Bronchial epithelial cell (primary cell): ENCODE results near the gene SLC26A5. TPM values are rescaled to one million over a fixed set of nuclear protein-coding genes. Genes with fewer than 3 reads are reported as not detected.

Experiments
- DNase-seq: peaks from one replicate; pipeline ENCODE4 v3.0.0-alpha.2; 2010; ENCODE audit warnings: low read depth
- FAIRE-seq: peaks from 2 replicates; lab custom pipeline; 2011; peaks lifted over from hg19 to GRCh38; lab: Jason Lieb, UNC
- H3K27me3 ChIP-seq: 2 replicates; pipeline ENCODE4 v1.5.1; 2011; ENCODE audit warnings: low read length; ENCODE audit not compliant: control insufficient read depth, insufficient read depth
- H3K36me3 ChIP-seq: 2 replicates; pipeline ENCODE4 v1.5.1; 2011; ENCODE audit warnings: low read length; ENCODE audit not compliant: control insufficient read depth, insufficient read depth
- H3K4me3 ChIP-seq: 2 replicates; pipeline ENCODE4 v1.5.1; 2011; ENCODE audit warnings: mild to moderate bottlenecking, low read depth, low read length, control low read depth
- total RNA-seq: library from RNA; depleted of rRNA; stranded (reverse); fragments of >200 nt; gene quantifications from 2 replicates; pipeline ENCODE4 v1.2.1, GENCODE V29; 2014
- TF ChIP-seq, protein P1 (sequence below): IDR thresholded peaks from 2 replicates; pipeline ENCODE4 v1.5.1; 2011; ENCODE audit warnings: mild to moderate bottlenecking, moderate library complexity, low read length, control low read depth, inconsistent platforms; ENCODE audit not compliant: insufficient read depth, severe bottlenecking

The SLC26A5 gene
- total RNA-seq, 1 donor from 2014 or later, result not detected

DNA sequence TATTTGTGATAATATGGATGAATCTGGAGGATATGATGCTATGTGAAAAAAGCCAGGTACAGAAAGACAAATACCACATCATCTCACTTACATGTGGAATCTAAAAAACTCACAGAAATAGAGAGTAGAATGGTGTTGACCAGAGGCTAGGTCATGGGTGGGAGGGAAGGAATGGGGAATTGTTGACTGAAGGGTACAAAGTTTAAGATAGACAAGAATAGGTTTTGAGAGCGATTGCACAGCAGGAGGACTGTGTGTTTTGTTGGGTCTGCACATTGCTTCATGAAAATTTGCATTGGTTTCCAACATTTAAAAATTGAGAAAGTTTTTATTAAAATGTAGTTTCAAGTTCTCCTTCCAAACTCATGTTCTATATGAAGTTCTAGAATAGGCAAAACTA, 8.4 kb downstream of the SLC26A5 start:
- FAIRE-seq, result no peak
- Histone ChIP-seq H3K27me3 (no peaks in the 10 kb centered on the region), H3K4me3 (no peak overlapping the region), H3K36me3 (no peaks in the 10 kb centered on the region)
- no peak for DNase-seq
- TF ChIP-seq, protein P1, sequence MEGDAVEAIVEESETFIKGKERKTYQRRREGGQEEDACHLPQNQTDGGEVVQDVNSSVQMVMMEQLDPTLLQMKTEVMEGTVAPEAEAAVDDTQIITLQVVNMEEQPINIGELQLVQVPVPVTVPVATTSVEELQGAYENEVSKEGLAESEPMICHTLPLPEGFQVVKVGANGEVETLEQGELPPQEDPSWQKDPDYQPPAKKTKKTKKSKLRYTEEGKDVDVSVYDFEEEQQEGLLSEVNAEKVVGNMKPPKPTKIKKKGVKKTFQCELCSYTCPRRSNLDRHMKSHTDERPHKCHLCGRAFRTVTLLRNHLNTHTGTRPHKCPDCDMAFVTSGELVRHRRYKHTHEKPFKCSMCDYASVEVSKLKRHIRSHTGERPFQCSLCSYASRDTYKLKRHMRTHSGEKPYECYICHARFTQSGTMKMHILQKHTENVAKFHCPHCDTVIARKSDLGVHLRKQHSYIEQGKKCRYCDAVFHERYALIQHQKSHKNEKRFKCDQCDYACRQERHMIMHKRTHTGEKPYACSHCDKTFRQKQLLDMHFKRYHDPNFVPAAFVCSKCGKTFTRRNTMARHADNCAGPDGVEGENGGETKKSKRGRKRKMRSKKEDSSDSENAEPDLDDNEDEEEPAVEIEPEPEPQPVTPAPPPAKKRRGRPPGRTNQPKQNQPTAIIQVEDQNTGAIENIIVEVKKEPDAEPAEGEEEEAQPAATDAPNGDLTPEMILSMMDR, result no peak

DNA sequence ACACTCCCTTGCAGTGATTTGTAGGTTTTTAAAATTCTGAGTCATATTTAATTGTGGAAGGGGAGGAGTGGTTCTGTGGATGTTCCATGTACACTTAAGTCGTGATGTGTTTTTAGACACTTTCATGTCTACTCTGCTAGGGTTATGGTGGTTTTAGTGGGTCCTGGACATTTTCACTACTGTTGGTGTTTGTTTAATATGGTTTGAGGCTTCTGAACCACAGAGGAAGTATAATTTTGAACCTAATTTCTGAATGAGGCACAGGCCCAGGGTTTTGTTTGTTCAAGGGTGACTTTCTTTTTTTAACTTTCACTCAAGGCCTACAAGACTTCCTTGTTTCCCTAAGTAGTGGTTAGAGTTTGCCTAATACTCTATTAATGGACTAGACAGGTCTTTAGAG, 13.3 kb downstream of the SLC26A5 start:
- DNase-seq (peak; percentile 30), FAIRE-seq (no peak)
- Histone ChIP-seq H3K4me3 (no peak overlapping the region), H3K27me3 (no peaks in the 10 kb centered on the region), H3K36me3 (no peaks in the 10 kb centered on the region)
- TF ChIP-seq, protein P1, result no peak

DNA sequence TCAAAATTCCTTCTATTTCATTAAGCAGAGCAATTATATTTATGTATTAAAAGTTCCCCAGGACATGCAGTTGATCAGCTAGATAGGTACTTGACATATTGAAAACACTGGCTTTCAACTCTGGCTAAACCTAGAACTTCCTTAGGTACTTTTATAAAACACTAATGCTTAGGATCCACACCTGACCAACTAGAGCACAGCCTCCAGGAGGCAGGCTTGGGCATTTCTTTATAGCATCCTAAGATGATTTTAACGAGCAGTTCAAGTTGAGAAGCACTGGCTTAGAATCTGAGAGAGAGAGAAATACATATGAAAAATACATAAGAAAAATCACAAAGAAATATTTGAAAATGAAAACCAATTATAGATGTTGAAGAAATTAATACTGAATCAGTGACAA, 20.8 kb downstream of the SLC26A5 start:
- no peaks in the 10 kb centered on the region for H3K27me3 ChIP-seq

DNA sequence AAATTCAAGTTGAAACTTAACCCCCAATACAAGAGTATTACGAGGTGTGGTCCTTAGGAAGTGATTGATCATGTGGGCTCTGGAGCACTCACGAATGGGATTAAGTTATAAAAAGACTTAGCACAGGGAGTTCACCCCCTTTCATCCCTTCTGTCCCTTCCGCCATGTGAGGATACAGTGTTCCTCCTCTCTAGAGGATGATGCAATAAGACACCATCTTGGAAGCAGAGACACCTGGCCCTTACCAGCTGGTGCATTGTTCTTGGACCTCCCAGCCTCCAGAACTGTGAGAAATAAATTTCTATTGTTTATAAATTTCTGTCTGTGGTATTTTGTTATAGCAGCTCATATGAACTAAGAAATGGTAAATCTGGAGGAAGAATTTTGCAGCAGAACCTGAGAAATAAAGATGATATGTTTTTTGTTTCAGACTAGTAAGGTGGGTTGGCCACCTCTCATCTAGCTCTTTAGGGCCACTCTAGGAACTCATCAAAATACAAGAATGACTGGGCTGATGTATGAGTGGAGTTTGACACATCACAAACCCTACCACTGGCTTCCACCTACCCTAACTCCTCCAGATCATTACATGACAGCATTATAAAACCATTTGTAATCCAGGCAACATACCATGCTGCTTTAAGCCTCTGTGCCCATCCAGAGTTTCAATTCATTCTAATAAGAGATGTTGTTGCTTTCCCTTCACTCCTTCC, 22.4 kb downstream of the SLC26A5 start:
- no peak overlapping the region for H3K4me3 ChIP-seq
- TF ChIP-seq, protein P1, result no peak
- no peaks in the 10 kb centered on the region for H3K36me3 ChIP-seq
- no peak for FAIRE-seq
- no peak for DNase-seq
- no peaks in the 10 kb centered on the region for H3K27me3 ChIP-seq

More for the DNA sequence above, 20.8 kb downstream of the SLC26A5 start:
- FAIRE-seq, result no peak
- TF ChIP-seq, protein P1, result no peak
- DNase-seq, result no peak
- no peaks in the 10 kb centered on the region for H3K36me3 ChIP-seq
- H3K4me3 ChIP-seq, result no peak overlapping the region

DNA sequence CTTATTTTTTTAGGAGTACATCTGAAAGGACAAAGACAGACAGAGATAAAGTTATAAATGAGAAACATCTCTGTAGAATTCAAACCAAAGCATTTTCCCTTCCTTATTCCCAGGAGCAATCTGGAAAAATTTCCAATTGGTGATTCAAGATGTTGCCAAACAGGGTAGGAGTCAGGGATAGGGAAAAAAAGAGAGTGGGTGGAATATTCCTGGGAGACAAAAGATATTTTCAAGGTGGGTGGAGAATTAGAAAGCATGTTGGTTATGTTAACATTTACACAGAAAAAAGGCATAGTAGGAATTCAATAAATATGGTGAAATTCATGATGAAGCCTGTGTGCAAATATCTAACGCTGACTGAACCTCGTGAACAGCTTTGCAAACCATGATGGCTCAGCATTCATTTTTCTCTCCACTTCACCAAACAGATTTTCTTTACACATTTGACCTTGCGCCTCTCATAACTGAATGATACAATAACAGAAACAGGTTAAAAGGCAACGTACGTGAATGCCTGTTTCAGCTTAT, 25.1 kb downstream of the SLC26A5 start:
- TF ChIP-seq, protein P1, result no peak

More for the DNA sequence above, 25.1 kb downstream of the SLC26A5 start:
- FAIRE-seq (no peak), DNase-seq (no peak)
- no peak overlapping the region for H3K4me3 ChIP-seq
- H3K27me3 ChIP-seq, result no peaks in the 10 kb centered on the region
- H3K36me3 ChIP-seq, result no peaks in the 10 kb centered on the region
